GM20000 (cell line): ENCODE results near the gene RANBP3L.

Source experiments
- DNase-seq: peaks from one replicate; pipeline ENCODE4 v3.0.0; 2012; ENCODE audit warnings: low spot score
- TF ChIP-seq, protein P1 (sequence below): IDR thresholded peaks from 2 replicates; pipeline ENCODE4 v1.5.1; 2012; ENCODE audit warnings: mild to moderate bottlenecking, control low read depth; ENCODE audit errors: extremely low read depth, missing control alignments

RANBP3L gene

DNA sequence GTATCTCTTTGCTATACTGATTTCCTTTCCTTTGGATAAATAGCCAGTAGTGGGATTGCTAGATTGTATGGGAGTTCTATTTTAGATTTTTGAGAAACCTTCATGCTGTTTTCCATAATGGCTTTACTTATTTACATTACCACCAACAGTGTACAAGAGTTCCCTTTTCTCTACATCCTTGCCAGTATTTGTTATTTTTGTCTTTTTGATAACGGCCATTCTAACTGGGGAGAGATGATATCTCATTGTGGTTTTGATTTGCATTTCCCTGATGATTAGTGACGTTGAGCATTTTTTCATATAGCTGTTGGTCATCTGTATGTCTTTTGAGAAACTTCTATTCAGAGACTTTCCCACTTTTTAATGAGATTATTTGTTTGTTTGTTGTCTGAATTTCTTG, 85.8 kb downstream of the RANBP3L start:
- DNase-seq, result no peak
- TF ChIP-seq, protein P1, sequence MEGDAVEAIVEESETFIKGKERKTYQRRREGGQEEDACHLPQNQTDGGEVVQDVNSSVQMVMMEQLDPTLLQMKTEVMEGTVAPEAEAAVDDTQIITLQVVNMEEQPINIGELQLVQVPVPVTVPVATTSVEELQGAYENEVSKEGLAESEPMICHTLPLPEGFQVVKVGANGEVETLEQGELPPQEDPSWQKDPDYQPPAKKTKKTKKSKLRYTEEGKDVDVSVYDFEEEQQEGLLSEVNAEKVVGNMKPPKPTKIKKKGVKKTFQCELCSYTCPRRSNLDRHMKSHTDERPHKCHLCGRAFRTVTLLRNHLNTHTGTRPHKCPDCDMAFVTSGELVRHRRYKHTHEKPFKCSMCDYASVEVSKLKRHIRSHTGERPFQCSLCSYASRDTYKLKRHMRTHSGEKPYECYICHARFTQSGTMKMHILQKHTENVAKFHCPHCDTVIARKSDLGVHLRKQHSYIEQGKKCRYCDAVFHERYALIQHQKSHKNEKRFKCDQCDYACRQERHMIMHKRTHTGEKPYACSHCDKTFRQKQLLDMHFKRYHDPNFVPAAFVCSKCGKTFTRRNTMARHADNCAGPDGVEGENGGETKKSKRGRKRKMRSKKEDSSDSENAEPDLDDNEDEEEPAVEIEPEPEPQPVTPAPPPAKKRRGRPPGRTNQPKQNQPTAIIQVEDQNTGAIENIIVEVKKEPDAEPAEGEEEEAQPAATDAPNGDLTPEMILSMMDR, result no peak

DNA sequence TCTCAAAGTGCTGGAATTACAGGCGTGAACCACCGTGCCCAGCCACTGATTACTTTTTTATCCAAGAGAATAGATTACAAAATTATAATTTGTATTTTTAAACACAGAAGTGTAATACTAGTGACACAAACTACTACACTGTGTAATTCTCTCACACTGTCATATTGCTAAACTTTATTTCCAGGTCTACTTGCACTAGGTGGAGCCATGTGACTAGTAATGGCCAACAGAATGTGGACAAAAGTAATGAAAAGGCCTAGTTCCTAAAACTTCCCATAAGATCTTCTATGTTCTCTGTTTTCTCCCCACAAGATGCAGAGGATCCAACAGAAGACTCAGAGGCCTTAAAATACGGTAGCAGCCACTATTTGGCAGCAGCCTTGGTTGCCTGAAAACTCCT, 87.3 kb downstream of the RANBP3L start:
- DNase-seq, result no peak

DNA sequence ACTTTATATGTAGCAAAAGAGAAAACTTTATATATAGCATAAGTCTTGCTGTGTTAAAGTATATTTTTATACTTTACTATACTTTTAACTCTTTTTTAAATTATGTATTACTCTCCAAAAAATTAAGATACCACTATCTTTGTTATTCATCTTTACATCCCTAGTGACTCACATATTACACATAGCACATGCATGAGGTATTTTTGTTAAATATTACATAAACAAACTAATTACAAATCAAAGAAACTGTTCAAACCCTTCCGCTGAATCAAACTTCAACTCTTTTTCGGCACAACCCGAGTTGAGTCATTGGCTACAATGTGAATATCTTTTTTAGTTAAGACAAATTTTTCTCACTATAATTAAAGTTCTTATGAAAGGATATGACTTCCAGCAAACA, 92.0 kb downstream of the RANBP3L start:
- no peak for DNase-seq
- TF ChIP-seq, protein P1, result no peak

More for the DNA sequence above, 87.3 kb downstream of the RANBP3L start:
- TF ChIP-seq, protein P1, result no peak

DNA sequence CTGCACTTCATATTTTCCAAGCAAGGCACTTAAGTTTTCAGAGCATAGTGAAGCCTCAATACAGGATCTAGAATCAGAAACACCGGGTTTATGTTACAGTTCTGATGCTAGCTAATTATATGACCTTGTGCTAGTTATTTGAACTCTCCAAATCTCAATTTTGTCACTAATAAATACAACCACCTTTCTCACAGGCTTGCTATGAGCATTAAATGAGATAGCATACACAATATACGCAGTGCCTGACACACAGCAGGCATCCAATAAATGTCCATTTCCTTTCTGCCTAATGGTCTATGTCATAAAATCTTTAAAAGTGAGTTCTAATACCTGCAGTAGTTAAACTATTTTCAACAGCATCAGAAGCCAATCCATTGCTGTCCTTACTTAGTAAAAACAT, 92.9 kb downstream of the RANBP3L start:
- no peak for DNase-seq
- TF ChIP-seq, protein P1, result no peak

DNA sequence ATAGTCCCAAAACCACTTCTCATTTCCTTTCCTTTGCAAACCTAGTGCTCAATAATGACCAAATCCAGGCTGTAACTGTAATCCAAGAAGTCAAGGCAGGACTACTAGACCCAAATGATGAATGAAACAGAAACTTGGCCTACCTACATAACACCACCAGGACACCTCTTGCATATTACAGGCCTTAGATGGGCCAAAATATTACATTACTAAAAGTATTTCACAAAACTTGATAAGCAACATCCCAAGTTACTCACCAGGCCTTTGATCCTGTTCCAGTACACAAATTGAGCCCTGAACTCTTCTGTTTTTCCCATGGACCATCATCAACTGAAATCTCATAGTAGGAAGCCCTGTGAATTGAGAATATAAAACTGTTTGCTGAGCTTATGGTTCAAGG, 94.8 kb downstream of the RANBP3L start:
- TF ChIP-seq, protein P1, result no peak
- no peak for DNase-seq

DNA sequence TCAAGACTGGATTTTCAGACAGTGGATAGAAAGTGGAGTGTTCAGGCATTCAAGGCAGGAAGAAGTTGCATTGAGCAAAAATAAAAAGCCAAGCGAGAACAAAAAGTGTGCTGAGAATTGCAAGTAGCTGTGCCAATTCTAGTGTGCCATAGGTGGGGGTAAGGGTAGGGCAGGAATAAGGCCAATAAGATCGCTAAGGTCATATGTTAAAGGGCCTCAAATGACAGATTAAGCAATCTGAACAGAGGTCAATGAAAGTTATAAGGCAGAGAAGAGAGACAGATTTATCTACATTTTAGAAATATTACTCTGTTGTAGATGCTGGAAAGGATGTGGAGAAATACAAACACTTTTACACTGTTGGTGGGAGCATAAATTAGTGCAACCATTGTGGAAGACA, 96.4 kb downstream of the RANBP3L start:
- DNase-seq, result no peak
- TF ChIP-seq, protein P1, result no peak

DNA sequence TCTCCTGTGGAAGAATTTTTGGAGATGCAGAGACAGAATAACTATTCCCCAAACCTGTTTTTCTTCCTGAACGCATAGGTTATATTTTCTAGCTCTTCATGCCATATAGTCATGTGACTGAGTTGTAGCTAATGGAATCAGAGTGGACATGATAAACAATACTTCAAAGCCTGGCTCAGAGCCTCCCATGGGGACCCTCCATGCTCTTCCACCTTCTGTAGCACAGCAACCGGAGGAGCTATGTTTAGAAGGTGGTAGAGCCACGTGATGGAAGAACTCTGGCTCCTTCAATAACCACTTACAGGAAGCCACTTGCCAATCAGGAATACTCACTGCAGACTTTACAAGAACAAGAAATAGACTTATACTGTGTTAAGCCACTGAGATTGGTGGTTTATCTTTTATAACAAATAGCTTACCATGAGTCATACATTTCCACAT, 99.2 kb downstream of the RANBP3L start:
- no peak for DNase-seq
- TF ChIP-seq, protein P1, result no peak

DNA sequence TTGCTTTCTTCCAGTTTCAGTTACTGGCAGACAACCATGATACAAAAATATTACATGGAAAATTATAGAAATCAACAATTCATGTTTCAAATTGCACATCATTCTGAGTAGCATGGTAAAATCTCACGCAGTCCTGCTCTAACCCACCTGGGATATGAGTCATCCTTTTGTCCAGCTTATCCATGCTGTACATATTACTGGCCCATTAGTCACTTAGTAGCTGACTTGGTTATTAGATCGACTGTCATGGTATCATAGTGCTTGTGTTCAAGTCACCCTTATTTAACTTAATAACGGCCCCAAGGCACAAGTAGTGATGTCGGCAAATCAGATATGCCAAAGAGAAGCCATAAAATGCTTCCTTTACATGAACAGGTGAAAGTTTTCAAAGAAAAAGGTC, 101.2 kb downstream of the RANBP3L start:
- no peak for DNase-seq
- TF ChIP-seq, protein P1, result no peak
